Dendritic cell treated with granulocyte-macrophage colony-stimulating factor and Interleukin-4, amounts not matched to agents 40 ng/mL and 50 ng/mL, for 4 days (primary cell): ENCODE data around the gene HDAC11.

Experiments
- H3K27ac Mint-ChIP-seq: one replicate; pipeline ENCODE4 v1.8.0; 2022; ENCODE audit warnings: mild to moderate bottlenecking, mixed read lengths
- H3K27me3 Mint-ChIP-seq: one replicate; pipeline ENCODE4 v1.8.0; 2022; ENCODE audit warnings: mild to moderate bottlenecking, mixed read lengths
- H3K36me3 Mint-ChIP-seq: one replicate; pipeline ENCODE4 v1.8.0; 2022; ENCODE audit warnings: low read depth, mixed read lengths
- H3K4me1 Mint-ChIP-seq: one replicate; pipeline ENCODE4 v1.8.0; 2022; ENCODE audit warnings: low read depth, mixed read lengths
- H3K4me3 Mint-ChIP-seq: one replicate; pipeline ENCODE4 v1.8.0; 2022; ENCODE audit warnings: mild to moderate bottlenecking, moderate library complexity, mixed read lengths
- H3K9me3 Mint-ChIP-seq: one replicate; pipeline ENCODE4 v1.8.0; 2022; ENCODE audit warnings: mixed read lengths
- intact Hi-C: fragments of 100-400 bp; cut with micrococcal nuclease; formaldehyde crosslinking; loops from one replicate; pipeline ENCODE4 v1.15.0; 2022

HDAC11 gene

DNA sequence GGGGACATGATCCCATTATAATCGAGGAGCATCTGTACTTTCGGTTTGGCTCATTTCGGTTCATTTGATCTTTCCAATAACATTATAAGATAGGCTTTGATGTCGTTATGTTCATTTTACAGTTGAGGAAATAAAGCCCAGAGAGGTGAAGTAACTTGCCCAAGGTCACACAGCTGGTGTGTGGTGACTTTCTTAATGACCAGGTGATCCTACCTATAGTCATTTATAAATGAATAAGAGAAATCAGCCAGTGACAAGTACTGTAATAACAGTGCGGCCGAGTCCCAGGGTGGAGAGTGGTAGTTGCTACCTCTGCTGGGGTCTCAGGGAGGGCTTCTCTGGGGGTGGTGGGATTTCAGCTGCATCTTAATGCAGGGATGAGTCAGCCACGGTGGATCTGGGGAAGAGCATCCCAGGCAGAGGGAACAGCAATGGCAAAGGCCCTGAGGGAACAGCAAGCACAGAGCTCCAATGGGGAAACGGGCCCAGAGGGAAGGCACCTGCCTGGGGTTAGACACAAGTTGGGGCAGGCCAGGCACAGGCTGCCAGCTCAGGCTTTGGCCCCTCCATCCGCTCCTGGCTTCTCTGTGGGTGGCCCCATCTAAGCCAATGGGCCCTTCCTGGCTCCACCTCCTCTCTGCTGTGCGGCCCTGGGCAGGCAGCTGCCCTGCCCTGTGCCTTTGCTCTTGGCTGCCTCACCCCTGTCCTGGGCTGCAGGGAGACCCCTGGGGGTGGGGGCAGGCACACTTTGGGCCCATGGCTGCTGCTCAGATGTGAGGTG, 67.7 kb downstream of the HDAC11 start:
- Mint-ChIP-seq H3K4me1 (peaks cover 6% of the 10 kb centered on the region), H3K4me3 (no peak overlapping the region), H3K9me3 (no peaks in the 10 kb centered on the region), H3K36me3 (no peaks in the 10 kb centered on the region), H3K27me3 (peaks cover 43% of the 10 kb centered on the region), H3K27ac (no peak overlapping the region)
- intact Hi-C loops, result no loop called here

DNA sequence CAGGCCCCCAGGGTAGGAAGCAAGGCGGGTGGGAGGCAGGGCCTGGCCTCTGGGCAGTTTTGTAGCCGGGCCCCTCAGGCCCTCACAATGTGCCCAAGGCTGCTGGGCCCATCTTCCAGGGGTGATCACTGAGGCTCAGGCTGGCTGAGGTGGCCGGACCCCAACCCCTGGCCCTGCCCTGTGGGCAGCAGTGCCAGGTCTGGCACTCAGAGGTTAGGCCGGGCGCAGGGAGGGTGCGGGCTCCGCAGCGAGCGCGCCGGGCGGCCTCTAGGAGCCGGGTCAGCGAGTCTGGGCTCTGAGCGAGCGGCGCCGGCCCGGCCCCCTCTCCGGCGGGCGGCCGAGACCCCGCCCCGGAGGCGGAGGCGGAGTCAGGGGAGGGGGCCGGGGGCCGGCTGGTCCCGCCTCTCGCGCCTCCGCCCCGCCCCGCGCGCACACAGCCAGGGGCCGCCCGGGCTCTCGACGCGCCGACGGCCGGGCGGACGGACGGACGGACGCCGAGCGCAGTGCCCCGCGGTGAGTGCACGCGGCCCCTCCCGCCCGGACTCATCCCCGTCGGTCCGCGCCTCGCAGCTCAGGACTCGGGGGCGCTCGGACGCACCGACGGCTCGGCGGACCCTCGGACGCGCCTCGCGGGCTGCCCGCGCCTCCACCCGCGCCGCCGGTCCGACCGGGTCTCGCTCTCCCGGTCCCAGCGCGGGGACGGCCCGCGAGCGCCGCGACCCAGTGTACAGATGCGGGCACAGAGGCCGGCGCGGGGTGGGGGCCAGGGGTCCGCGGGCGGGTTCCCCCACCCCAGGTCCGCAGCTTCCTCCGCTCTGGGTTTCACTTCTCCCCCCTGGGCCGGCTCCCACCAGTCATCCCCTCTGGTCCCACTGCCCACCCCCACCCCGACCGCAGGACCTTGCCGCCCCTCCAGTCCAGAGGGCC, 68.9 kb downstream of the HDAC11 start, which contains the start of gene FBLN2:
Gene FBLN2, plus strand, starts transcription at position 430 of the 927 bp plus-strand sequence. CDS start 21,231 bp downstream, outside the sequence.
- H3K27me3 Mint-ChIP-seq, result peaks cover 46% of the 10 kb centered on the region
- H3K36me3 Mint-ChIP-seq, result no peaks in the 10 kb centered on the region
- intact Hi-C loops, result no loop called here
- peaks cover 6% of the 10 kb centered on the region for H3K4me1 Mint-ChIP-seq
- H3K9me3 Mint-ChIP-seq, result no peaks in the 10 kb centered on the region
- no peak within 1 kb of the TSS for H3K27ac Mint-ChIP-seq
- peak within 1 kb of the TSS; percentile 33 for H3K4me3 Mint-ChIP-seq

DNA sequence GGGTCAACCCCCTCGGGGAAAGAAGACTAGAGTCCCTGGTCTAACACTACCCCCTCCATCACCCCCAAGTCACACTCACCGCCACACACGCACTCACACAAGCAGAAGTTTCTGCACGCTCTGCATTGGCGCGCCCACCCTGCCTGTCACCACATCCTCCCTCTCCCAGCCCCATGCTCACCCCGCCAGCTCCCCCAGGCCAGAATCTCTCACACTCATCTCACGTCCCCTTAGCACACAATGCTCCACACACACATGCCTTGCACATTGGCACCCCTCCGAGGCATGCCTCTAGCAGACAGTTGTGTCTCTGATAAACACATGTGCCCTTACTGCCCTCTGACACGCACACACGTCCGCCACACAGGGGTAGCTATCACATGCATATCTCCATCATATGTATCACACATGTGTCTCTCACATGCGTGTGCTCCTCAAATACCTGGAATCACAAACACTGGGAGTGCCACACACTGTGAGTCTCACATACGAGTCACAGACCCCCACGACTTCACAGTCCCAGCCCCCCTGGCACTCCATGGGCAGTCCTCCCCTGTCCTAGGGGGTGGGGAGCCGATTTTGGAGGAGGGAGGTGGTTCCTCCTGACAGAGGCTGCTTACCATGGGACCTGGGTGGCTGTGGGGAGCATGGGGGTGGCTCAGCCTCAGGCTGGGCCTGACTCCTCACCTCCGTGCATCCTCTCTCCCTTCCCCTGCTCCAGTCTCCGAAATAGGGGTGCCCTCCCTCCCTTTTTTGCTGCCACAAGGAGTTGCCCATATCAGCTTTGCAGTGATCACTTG, 69.7 kb downstream of the HDAC11 start:
- intact Hi-C loops, result no loop called here
- Mint-ChIP-seq H3K4me3 (peak overlapping the region; percentile 33), H3K27me3 (peaks cover 44% of the 10 kb centered on the region), H3K4me1 (peaks cover 6% of the 10 kb centered on the region), H3K9me3 (no peaks in the 10 kb centered on the region), H3K27ac (no peak overlapping the region), H3K36me3 (no peaks in the 10 kb centered on the region)

DNA sequence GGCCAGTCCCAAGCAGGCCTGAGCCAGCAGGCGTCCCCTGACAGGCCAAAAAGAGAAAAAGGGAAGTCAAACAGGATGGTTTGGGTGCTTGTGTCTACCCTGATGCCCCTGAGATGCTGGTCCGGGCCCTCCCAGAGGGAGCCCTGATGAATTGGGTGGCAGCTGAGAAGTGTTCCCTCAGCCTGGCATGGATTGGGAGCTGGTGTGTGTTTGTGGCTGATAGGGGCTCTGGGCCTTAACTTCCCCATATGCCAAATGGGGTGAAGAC, 70.3 kb downstream of the HDAC11 start:
- Mint-ChIP-seq H3K4me1 (peaks cover 6% of the 10 kb centered on the region), H3K36me3 (no peaks in the 10 kb centered on the region), H3K9me3 (no peaks in the 10 kb centered on the region), H3K4me3 (no peak overlapping the region), H3K27ac (no peak overlapping the region), H3K27me3 (peaks cover 40% of the 10 kb centered on the region)
- intact Hi-C loops, result no loop called here

DNA sequence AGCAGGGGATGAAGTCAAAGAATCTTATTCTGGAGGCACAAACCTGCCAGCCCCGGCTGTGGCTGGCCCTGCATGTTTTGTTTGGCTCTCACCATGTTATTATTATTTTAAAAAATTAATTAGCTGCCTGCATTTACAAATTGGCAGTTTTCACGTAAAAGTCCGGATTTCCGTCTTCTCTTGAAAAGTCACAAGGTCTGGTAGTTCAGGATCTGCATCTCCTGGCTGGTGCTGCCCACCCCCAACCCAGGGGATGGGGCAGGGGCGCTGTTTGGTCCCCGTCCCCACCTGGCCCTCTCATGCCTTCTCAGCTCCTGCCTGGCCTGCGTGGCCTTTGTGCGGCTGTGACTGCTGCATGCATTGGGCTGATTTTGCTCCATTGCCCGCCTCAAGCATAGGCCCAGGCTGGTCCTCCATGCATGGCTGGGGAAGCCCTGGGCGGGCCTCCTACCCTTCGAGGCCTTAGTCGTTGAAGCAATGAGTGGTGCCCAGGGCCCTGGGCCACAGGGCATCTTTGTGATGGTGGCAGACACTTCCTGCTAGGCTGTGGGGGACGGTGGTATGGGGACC, 70.8 kb downstream of the HDAC11 start:
- Mint-ChIP-seq H3K27me3 (peaks cover 39% of the 10 kb centered on the region), H3K4me1 (peaks cover 6% of the 10 kb centered on the region), H3K36me3 (no peaks in the 10 kb centered on the region), H3K27ac (no peak overlapping the region), H3K9me3 (no peaks in the 10 kb centered on the region), H3K4me3 (no peak overlapping the region)
- intact Hi-C loops, result no loop called here

DNA sequence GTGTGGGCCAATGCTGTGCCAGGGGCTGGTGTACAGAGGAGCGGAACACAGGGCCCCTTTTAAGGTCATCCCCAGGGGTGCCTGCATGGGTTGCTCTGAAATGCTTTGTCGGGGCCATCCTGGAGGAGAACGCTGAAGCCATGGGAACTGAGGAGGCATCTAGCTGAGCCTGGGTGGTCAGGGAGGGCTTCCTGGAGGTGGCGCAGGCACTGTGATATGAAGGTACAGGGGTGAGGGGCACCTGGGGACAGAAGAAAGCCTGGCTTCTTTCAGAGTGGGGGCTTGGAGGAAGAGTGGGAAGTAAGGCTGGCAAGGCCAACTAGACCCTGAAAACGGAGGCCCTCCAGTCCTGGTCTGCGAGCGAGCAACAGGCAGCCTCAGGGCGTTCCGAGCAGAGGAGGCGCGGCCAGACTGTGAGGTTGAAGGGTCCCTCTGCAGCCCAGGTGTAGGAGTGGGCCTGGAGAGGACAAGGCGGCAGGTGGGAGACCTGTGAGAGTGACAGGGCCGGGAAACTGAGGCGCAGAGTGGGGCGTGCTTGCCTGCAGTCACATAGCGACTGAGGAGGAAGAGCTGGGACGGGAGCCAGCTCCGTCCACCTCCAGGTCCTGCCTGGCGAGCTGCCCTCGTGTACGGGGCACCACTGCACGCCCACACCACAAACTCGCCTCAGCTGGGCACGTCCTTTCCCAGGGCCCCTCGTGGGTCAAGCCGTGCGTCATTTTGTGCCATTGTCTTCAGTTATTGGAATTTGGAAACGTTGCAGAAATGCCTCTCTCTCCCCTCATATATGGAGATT, 72.9 kb downstream of the HDAC11 start:
- intact Hi-C loops, result no loop called here
- Mint-ChIP-seq H3K9me3 (no peaks in the 10 kb centered on the region), H3K27me3 (peaks cover 31% of the 10 kb centered on the region), H3K4me1 (peaks cover 6% of the 10 kb centered on the region), H3K36me3 (no peaks in the 10 kb centered on the region), H3K27ac (no peak overlapping the region), H3K4me3 (no peak overlapping the region)

DNA sequence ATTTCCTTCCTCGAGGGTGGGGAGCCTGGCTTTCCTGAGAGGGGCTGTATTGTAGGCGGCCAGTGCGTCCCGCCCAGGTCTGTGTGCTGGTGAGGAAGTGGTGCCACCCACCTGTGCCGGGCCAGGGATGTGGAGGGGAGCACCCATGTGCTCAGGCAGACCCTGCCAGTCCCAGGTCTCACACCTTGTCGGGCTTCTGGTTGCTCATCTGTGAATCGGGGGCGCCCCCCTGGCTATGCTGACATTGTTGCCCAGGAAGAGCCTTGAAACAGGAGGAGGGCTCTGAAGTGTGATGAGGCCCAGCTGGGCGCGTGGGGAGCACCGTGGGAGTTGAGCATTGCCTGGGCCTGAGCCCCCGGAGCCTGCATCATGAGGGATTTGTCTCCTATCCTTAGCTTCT, 73.6 kb downstream of the HDAC11 start:
- H3K9me3 Mint-ChIP-seq, result no peaks in the 10 kb centered on the region
- intact Hi-C loops, result no loop called here
- peaks cover 24% of the 10 kb centered on the region for H3K27me3 Mint-ChIP-seq
- H3K27ac Mint-ChIP-seq, result no peak overlapping the region
- H3K36me3 Mint-ChIP-seq, result no peaks in the 10 kb centered on the region
- peaks cover 6% of the 10 kb centered on the region for H3K4me1 Mint-ChIP-seq
- no peak overlapping the region for H3K4me3 Mint-ChIP-seq

DNA sequence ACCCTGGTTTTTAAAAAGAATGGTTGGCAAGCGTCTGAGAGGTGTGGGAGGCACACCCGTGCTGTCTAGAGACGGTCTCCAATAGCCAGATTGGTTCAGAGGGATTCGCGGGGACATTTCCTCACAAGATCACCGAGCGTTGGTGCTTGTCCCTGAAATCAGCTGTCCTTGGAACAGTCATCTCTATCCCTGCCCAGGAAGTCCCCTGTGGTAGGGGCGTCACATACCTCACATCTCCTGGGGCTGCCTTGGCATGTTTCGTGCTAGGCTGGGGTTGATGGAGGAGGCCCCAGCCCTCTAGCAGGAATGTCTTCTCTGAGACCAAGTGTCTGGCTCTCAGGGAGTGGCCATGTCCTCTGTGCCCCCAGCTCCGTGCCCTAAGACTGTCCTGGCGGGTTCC, 75.6 kb downstream of the HDAC11 start:
- no peak overlapping the region for H3K27ac Mint-ChIP-seq
- H3K27me3 Mint-ChIP-seq, result peaks cover 18% of the 10 kb centered on the region
- no peaks in the 10 kb centered on the region for H3K9me3 Mint-ChIP-seq
- H3K4me3 Mint-ChIP-seq, result no peak overlapping the region
- intact Hi-C loops, result no loop called here
- no peaks in the 10 kb centered on the region for H3K4me1 Mint-ChIP-seq
- no peaks in the 10 kb centered on the region for H3K36me3 Mint-ChIP-seq
